ENCODE measurements around the gene RPUSD1.
A peak's percentile ranks its signal among the peaks of the same experiment; 100 is the strongest.
"Not testable (repeated sequence)": the region's sequence is repeated elsewhere in the genome, so short reads cannot be mapped to it uniquely, and the experiment has no call there.

The RPUSD1 gene

DNA sequence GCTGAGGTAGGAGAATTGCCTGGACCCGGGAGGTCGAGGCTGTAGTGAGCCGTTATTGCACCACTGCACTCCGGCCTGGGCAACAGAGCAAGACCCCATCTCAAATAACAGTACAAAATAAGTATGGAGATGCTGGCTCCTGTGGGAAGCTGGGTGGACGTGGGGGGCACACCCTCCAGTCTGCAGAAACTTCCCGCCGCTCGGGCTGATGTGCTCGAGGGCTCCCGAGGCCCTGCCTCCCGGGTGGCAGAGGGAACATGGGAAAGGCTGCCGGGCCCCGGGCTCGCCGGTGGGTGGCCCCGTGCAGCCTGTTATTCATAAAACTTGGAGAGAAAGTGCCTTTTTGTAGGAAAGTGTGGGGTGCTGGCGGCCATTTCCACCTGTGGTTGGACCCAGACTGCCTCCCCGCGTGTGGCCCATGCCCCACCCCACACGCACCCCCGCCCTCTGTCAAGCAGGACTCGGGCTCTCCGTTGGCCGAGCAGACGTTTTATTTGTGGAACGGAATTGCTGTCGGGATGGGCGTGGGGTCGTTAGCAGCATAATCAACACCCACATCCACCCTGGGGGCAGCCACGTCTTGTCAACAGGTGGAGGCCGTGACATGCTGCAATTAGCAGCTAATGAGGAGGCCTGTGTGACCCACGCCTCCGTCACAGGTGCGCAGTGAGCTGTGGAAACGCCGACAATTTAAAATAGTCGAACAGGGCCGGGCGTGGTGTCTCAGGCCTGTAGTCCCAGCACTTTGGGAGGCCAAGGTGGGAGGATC lies 40.0 kb downstream of the RPUSD1 start:
- TF ChIP-seq MYC (IDR thresholded peaks at IDR 0.05; ENCODE audit: low read depth, low read length), result no peak
- no peak for TF ChIP-seq POLR2A (IDR thresholded peaks at IDR 0.05; ENCODE audit: extremely low read depth, insufficient read length)
- TF ChIP-seq, protein P1, sequence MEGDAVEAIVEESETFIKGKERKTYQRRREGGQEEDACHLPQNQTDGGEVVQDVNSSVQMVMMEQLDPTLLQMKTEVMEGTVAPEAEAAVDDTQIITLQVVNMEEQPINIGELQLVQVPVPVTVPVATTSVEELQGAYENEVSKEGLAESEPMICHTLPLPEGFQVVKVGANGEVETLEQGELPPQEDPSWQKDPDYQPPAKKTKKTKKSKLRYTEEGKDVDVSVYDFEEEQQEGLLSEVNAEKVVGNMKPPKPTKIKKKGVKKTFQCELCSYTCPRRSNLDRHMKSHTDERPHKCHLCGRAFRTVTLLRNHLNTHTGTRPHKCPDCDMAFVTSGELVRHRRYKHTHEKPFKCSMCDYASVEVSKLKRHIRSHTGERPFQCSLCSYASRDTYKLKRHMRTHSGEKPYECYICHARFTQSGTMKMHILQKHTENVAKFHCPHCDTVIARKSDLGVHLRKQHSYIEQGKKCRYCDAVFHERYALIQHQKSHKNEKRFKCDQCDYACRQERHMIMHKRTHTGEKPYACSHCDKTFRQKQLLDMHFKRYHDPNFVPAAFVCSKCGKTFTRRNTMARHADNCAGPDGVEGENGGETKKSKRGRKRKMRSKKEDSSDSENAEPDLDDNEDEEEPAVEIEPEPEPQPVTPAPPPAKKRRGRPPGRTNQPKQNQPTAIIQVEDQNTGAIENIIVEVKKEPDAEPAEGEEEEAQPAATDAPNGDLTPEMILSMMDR (IDR thresholded peaks at IDR 0.05; ENCODE audit: low read depth, low read length), result no peak
- TF ChIP-seq, protein P2, sequence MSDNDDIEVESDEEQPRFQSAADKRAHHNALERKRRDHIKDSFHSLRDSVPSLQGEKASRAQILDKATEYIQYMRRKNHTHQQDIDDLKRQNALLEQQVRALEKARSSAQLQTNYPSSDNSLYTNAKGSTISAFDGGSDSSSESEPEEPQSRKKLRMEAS (IDR thresholded peaks at IDR 0.05; ENCODE audit: low read depth, low read length), result no peak
- H3K4me3 ChIP-seq (ENCODE audit: low read depth, low read length), result no peak overlapping the region
- DNase-seq (ENCODE audit: low read depth), result no peak

DNA sequence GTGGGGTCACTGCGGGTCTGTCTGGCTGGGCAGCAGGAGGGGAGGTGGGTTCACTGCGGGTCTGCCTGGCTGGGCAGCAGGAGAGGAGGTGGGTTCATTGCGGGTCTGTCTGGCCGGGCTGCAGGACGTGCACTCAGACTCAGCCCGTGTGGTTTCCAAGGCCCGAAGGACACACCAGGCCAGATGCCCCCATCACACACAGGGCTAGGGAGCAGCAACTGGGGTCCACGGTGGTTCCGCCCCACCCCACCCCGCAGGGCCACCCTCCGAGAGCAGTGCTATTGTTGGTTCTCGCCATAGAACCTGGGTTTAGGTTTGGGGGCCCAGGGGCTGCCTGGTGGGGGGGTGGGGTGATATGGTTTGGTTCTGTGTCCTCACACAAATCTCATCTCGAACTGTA lies 41.5 kb downstream of the RPUSD1 start:
- TF ChIP-seq, protein P2 (IDR thresholded peaks at IDR 0.05; ENCODE audit: low read depth, low read length), result no peak
- TF ChIP-seq POLR2A (IDR thresholded peaks at IDR 0.05; ENCODE audit: extremely low read depth, insufficient read length) (no peak), MYC (IDR thresholded peaks at IDR 0.05; ENCODE audit: low read depth, low read length) (no peak)
- TF ChIP-seq, protein P1 (IDR thresholded peaks at IDR 0.05; ENCODE audit: low read depth, low read length), result no peak

DNA sequence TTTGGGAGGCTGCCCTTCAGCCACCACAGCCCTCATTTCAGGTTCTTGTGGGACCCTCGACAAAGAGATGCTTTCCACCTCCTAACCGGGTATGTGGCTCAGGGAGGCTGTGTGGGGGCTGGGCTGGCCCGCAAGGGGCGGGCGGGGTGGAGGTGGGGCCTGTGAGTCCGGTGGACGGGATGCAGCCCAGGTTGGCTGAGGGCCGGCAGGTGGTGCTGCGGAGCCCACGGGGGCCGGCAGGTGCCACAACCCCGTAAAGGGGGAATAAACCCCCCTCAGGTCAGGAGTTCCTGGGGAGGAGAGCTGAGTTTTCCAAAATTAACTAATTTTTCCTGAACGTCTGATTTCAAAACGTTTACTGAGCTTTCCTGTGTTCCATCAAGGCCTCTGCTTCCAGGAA lies 42.4 kb downstream of the RPUSD1 start:
- no peak for DNase-seq (ENCODE audit: low read depth)

More for the DNA sequence above, 41.5 kb downstream of the RPUSD1 start:
- no peak for DNase-seq (ENCODE audit: low read depth)
- H3K4me3 ChIP-seq (ENCODE audit: low read depth, low read length), result no peak overlapping the region

GRCh38 chr16:743794-744500 lies 44.2 kb downstream of the RPUSD1 start:
- H3K4me3 ChIP-seq (ENCODE audit: low read depth, low read length), result no peak overlapping the region
- no peak for TF ChIP-seq MYC (IDR thresholded peaks at IDR 0.05; ENCODE audit: low read depth, low read length)
- TF ChIP-seq, protein P1 (IDR thresholded peaks at IDR 0.05; ENCODE audit: low read depth, low read length), result peak; percentile 20
- TF ChIP-seq, protein P2 (IDR thresholded peaks at IDR 0.05; ENCODE audit: low read depth, low read length), result no peak
- DNase-seq (ENCODE audit: low read depth), result no peak

More for the DNA sequence above, 42.4 kb downstream of the RPUSD1 start:
- TF ChIP-seq POLR2A (IDR thresholded peaks at IDR 0.05; ENCODE audit: extremely low read depth, insufficient read length), result no peak
- TF ChIP-seq, protein P1 (IDR thresholded peaks at IDR 0.05; ENCODE audit: low read depth, low read length), result no peak
- TF ChIP-seq MYC (IDR thresholded peaks at IDR 0.05; ENCODE audit: low read depth, low read length), result no peak
- TF ChIP-seq, protein P2 (IDR thresholded peaks at IDR 0.05; ENCODE audit: low read depth, low read length), result no peak
- H3K4me3 ChIP-seq (ENCODE audit: low read depth, low read length), result no peak overlapping the region

GRCh38 chr16:742894-743293 lies 45.3 kb downstream of the RPUSD1 start:
- H3K4me3 ChIP-seq (ENCODE audit: low read depth, low read length); DNase-seq (ENCODE audit: low read depth): not testable (repeated sequence)

GRCh38 chr16:741986-742629 lies 46.1 kb downstream of the RPUSD1 start:
- DNase-seq (ENCODE audit: low read depth), result no peak
- no peak for TF ChIP-seq POLR2A (IDR thresholded peaks at IDR 0.05; ENCODE audit: extremely low read depth, insufficient read length)

More at GRCh38 chr16:741986-742629, 46.1 kb downstream of the RPUSD1 start:
- H3K4me3 ChIP-seq (ENCODE audit: low read depth, low read length), result no peak overlapping the region
